ENCODE measurements around the gene PSMF1.

Gene PSMF1

GRCh38 chr20:1190847-1191246, 72.4 kb downstream of the PSMF1 start:
- DNase-seq (ENCODE audit: low read depth): no peak

DNA sequence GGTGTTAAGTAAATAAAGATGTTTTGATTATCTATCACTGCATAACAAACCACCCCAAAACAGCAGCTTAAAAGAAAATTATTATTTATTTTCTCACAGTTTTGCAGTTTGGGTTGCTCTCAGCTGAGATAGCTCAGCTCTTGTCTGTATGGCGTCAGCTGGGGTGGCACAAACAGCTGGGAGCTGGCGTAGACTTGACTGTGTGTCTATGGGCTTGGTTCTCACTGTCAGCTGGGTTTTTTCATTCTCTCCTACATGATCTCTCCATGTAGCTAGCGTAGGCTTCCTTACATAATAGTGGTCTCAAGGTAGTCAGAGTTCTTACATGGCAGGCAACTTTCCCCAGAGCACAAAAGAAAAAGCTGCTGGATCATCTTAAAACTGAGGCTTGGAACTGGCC, 72.9 kb downstream of the PSMF1 start:
- DNase-seq (ENCODE audit: low read depth): no peak

- no peak for DNase-seq (ENCODE audit: low read depth)
Measured at GRCh38 chr20:1195226-1195625, 76.8 kb downstream of the PSMF1 start.

GRCh38 chr20:1196634-1197033, 78.2 kb downstream of the PSMF1 start:
- no peak for DNase-seq (ENCODE audit: low read depth)

GRCh38 chr20:1197801-1198200, 79.4 kb downstream of the PSMF1 start:
- no peak for DNase-seq (ENCODE audit: low read depth)

DNA sequence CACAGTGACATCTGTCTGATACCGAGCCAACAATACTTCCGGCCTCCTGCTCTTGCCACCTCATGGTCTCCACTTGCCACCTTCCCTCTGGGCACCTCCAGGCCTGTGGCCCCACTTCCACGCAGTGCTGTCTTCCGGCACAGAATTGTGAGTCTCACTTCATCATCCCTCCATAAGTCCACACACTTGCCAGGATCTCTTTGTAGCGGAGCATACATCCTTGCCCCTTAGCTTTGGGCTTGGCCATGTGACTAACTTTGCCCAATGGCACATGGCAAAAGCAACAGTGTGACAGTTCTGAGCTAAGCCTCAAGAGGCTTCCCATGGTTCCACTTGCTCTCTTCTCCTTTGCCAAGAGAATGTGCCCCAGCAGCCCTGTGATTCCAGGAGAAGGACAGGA, 80.3 kb downstream of the PSMF1 start:
- DNase-seq (ENCODE audit: low read depth): no peak

GRCh38 chr20:1199212-1199873, 80.9 kb downstream of the PSMF1 start:
- DNase-seq (ENCODE audit: low read depth): no peak

DNA sequence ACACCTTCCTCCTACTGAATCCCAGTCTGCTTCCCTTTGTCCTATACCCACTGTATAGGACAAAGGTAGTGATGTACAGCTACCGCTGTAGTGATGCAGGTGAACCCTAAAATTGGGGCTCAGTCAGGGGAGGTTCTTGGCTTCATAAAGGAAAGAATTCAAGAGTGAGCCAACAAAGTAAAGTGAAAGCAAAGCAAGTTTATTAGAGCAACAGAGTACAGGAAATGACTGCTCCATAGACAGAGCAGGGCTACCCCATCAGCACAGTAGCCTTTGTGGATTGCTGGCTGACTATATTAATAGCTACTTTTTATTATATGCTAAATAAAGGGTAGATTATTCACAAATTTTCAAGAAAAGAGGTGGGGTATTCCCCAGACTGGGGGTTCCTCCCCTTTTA, 81.6 kb downstream of the PSMF1 start:
- no peak for DNase-seq (ENCODE audit: low read depth)

- no peak for DNase-seq (ENCODE audit: low read depth)
Measured at GRCh38 chr20:1202762-1203504, 84.5 kb downstream of the PSMF1 start, which contains the start of gene C20orf202. Gene C20orf202 (plus strand): TSS chr20:1203454. CDS start chr20:1203586, 132 bp downstream.

DNA sequence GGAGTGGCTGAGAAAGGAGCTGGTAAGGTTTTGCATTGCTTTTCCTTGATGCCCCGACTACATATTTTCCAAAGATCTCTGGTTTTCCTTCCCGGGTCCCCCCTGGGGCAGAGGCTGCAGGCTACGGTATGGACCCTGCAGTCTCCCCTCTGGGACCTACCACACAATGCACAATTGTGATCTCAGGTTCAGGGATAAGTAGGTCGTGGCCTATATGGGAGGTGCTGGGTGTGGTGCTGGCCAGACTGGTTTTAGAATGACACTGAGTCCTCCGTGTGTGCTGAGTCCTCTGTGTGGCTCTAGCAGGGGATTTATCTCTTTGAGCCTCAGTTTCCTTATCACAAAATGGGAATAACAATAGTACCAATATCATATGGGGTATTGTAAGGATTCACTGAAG, 85.2 kb downstream of the PSMF1 start:
- no peak for DNase-seq (ENCODE audit: low read depth)

GRCh38 chr20:1204113-1204512, 85.7 kb downstream of the PSMF1 start:
- DNase-seq (ENCODE audit: low read depth): no peak

- no peak for DNase-seq (ENCODE audit: low read depth)
Measured at GRCh38 chr20:1204576-1204975, 86.2 kb downstream of the PSMF1 start.

GRCh38 chr20:1205802-1206201, 87.4 kb downstream of the PSMF1 start:
- DNase-seq (ENCODE audit: low read depth): no peak

DNA sequence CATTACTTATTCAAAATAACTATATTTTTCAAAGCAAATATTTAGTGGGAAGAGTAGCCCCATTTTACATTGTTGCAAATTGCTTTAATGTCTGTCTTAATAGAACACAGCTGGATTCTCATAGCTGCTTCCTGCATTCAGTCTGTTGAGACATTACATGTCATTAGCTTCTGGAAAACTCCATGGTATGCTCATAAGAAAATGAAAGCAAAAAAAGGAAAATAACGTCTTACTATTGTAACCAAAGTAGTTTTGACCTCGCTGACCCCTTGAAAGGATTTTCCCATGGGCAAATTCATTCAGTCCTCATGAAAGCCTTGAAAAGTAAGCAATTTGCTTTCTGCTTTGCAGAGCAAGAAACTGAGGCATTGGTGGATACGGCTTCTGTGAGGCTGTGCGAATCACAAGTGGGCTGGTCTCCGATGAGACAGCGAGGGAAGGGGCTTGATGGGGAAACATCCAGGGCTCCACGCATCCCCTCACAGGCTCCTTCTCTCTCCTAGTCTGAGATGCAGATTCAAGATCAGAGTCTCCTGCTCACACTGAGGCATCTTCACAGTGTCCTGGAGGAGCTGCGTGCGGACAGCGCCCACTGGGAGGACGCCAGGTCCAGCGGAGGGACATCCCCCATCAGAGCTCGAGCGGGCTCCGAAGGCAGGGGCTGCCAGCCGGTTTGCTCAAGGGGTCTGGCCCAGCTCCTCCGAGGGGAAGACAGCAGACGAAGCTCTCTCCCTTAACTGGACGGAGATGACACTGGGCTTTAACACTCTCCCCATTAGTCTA, 88.2 kb downstream of the PSMF1 start:
- no peak for DNase-seq (ENCODE audit: low read depth)

- DNase-seq (ENCODE audit: low read depth): no peak
Measured at GRCh38 chr20:1207293-1207878, 89.0 kb downstream of the PSMF1 start.

DNA sequence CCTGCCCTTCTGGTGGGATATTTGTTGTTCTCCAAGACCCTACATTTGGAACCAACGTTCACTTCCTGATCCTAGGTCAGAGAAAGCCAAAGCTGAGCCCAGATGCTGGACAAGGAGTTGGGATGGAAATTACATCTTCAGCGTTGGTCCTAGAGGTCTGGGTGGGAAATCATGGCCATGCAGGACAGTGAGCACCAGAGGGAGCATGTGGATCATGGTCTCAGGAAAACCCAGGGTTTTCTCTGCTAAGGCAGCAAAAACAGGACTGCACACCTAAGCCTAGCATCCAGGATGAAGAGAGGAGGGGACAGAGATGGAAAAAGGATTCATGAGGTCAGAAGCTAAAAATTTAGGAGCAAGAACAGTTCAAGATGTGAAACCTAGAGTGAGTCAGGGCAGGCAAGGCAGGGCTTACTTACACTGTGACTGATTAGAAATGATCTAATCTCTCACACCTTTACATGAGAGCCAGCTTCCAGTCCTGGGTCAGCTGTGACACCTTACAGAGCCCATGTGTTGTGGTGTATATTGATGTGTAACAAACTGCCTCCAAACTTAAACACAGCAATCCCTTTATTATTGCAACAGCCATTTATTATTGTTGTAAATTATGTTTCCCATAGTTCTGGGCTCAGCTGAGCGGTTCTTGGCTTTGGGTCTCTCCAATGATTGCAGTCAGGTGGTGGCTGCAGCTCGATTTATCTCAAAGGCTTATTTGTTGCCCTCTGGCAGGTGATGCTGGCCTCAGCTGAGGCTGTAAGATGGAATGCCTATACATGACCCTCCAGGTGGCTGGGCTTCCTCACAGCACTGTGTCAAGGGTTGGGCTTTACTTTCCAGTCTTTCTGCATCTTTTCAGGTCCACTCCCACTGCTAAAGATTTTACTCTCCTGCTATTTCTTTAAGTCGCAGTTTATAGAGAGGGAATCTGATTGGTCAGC, 91.3 kb downstream of the PSMF1 start:
- DNase-seq (ENCODE audit: low read depth): no peak

- no peak for DNase-seq (ENCODE audit: low read depth)
Measured at GRCh38 chr20:1210501-1210900, 92.1 kb downstream of the PSMF1 start.

GRCh38 chr20:1212023-1212422, 93.6 kb downstream of the PSMF1 start:
- DNase-seq (ENCODE audit: low read depth): no peak

GRCh38 chr20:1212607-1213396, 94.4 kb downstream of the PSMF1 start:
- DNase-seq (ENCODE audit: low read depth): no peak

DNA sequence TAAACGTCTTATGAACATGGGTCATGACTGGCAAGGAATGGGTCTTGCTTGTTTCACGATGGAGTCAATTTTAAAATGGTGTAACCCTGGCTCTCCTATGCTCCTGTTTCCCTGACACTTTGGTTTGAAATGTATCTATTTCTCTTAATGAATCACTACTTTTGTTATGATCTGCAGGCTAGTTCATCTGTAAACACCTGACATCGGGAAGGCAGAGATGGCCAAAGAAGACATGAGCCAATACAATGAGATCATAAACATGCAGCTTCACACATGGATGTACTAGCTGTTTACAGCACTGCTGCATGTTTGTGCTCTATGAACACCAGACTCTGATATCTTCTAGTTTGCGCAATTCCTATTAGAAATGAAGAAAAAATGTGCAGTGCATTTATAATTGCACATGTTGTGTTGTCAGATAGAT, 96.4 kb downstream of the PSMF1 start:
- no peak for DNase-seq (ENCODE audit: low read depth)

Measured in stimulated activated CD8-positive, alpha-beta memory T cell treated with anti-CD3 and anti-CD28 coated beads, Interleukin-7, amount 100 ng/mL, for 24 hours (primary cell).